PC-3 (cell line): ENCODE results near the gene CRYL1. TPM values are rescaled to one million over a fixed set of nuclear protein-coding genes. Genes with fewer than 3 reads are reported as not detected.

Experiments
- ATAC-seq: fragments of 200-7000 bp; cut with Tn5 transposase; 2 replicates; pipeline ENCODE4 v1.9.1; 2020; ENCODE audit warnings: mild to moderate bottlenecking, moderate library complexity
- BruUV-seq: library from RNA; stranded (reverse); fragments of 400-500 nt; replicated peaks from 2 replicates; lab custom pipeline; 2021; lab: Mats Ljungman, UMichigan
- CTCF ChIA-PET: fragments of 300-600 bp; sonication (Branson Sonifier 250); formaldehyde crosslinking; loops from one replicate; lab custom pipeline; 2022; ENCODE audit warnings: antibody characterized with exemption; lab: Charles Lee
- POLR2A ChIA-PET: fragments of 300-600 bp; sonication (Branson Sonifier 250); formaldehyde crosslinking; loops from one replicate; lab custom pipeline; 2022; ENCODE audit warnings: antibody characterized with exemption; ENCODE audit not compliant: unreplicated experiment; lab: Charles Lee
- DNase-seq: peaks from one replicate; pipeline ENCODE4 v3.0.0-alpha.2; 2015
- H2AFZ ChIP-seq: fragments of 300-600 bp; sonication (generic); 2 replicates; pipeline ENCODE4 v1.6.0; 2016; ENCODE audit warnings: antibody characterized with exemption, low read length
- H3F3A ChIP-seq: fragments of 300-600 bp; sonication (generic); one replicate; pipeline ENCODE4 v1.6.0; 2017; ENCODE audit warnings: antibody characterized with exemption, low read length, control low read depth, mild to moderate bottlenecking; ENCODE audit not compliant: unreplicated experiment
- H3K27ac ChIP-seq: fragments of 300-600 bp; sonication (generic); 2 replicates; pipeline ENCODE4 v1.5.1; 2016; ENCODE audit warnings: mild to moderate bottlenecking, low read length
- H3K27me3 ChIP-seq: fragments of 300-600 bp; sonication (generic); 2 replicates; pipeline ENCODE4 v1.6.1; 2016; ENCODE audit warnings: low read length, mixed read lengths
- H3K36me3 ChIP-seq: fragments of 300-600 bp; sonication (generic); 2 replicates; pipeline ENCODE4 v1.6.1; 2016; ENCODE audit warnings: low read depth, mixed run types, low read length, mixed read lengths
- H3K4me1 ChIP-seq: fragments of 300-600 bp; sonication (generic); 2 replicates; pipeline ENCODE4 v1.5.1; 2016; ENCODE audit warnings: low read length; ENCODE audit not compliant: insufficient read depth
- H3K4me2 ChIP-seq: fragments of 300-600 bp; sonication (generic); 2 replicates; pipeline ENCODE4 v1.6.0; 2016; ENCODE audit warnings: low read length
- H3K4me3 ChIP-seq: fragments of 300-600 bp; sonication (generic); 2 replicates; pipeline ENCODE4 v1.5.1; 2016; ENCODE audit warnings: mild to moderate bottlenecking, low read length, mixed read lengths
- H3K79me2 ChIP-seq: fragments of 300-600 bp; sonication (generic); 2 replicates; pipeline ENCODE4 v1.6.1; 2017; ENCODE audit warnings: low read length, mixed read lengths
- H3K9ac ChIP-seq: fragments of 300-600 bp; sonication (generic); 2 replicates; pipeline ENCODE4 v1.6.0; 2016; ENCODE audit warnings: mild to moderate bottlenecking, low read length
- H3K9me2 ChIP-seq: fragments of 300-600 bp; sonication (generic); replicated peaks from 2 replicates; pipeline ENCODE4 v1.6.1; 2016; ENCODE audit warnings: mixed run types, low read length, mixed read lengths
- H3K9me3 ChIP-seq: fragments of 300-600 bp; sonication (generic); 2 replicates; pipeline ENCODE4 v1.6.1; 2016; ENCODE audit warnings: low read length, mixed read lengths
- H4K20me1 ChIP-seq: fragments of 300-600 bp; sonication (generic); 2 replicates; pipeline ENCODE4 v1.6.1; 2016; ENCODE audit warnings: low read length, mixed read lengths
- CTCF ChIP-seq: fragments of 300-600 bp; sonication (generic); conservative IDR thresholded peaks from 2 replicates; pipeline ENCODE4 v1.5.1; 2017; ENCODE audit warnings: antibody characterized with exemption, low read depth, mild to moderate bottlenecking, low read length
- EZH2 ChIP-seq: fragments of 300-600 bp; sonication (generic); IDR thresholded peaks from one replicate; pipeline ENCODE4 v1.6.1; 2017; ENCODE audit warnings: antibody characterized with exemption, mild to moderate bottlenecking, low read length; ENCODE audit not compliant: unreplicated experiment
- EZH2phosphoT487 ChIP-seq: fragments of 300-600 bp; sonication (generic); IDR thresholded peaks from 2 replicates; pipeline ENCODE4 v1.6.1; 2018; ENCODE audit warnings: mild to moderate bottlenecking, antibody characterized with exemption, low read length, borderline replicate concordance
- intact Hi-C: fragments of 100-400 bp; cut with micrococcal nuclease; formaldehyde crosslinking; loops from 2 replicates; pipeline ENCODE4 v1.9.0; 2023
- total RNA-seq: library from RNA; depleted of rRNA; stranded (reverse); fragments of >200 nt; gene quantifications from 2 replicates; pipeline ENCODE4 v1.2.3, GENCODE V29; 2014

Gene CRYL1
- total RNA-seq, 1 experiment from 2014 or later, result 20.8 TPM

- TF ChIP-seq EZH2 (no peak), CTCF (no peak), EZH2phosphoT487 (no peak)
- Histone ChIP-seq H4K20me1 (no peaks in the 10 kb centered on the region), H3K4me1 (peaks cover 26% of the 10 kb centered on the region), H3K27me3 (no peaks in the 10 kb centered on the region), H3K9ac (no peak overlapping the region), H3F3A (peaks cover 3% of the 10 kb centered on the region), H3K9me3 (no peaks in the 10 kb centered on the region), H3K79me2 (no peaks in the 10 kb centered on the region), H3K9me2 (no peaks in the 10 kb centered on the region), H3K4me3 (no peak overlapping the region), H3K4me2 (no peak overlapping the region), H3K36me3 (peaks cover 7% of the 10 kb centered on the region; the same call in 1 of the 2 replicates), H2AFZ (no peak overlapping the region), H3K27ac (no peak overlapping the region)
- BruUV-seq, result no TSS peak
- ATAC-seq (no peak), DNase-seq (no peak)
- POLR2A ChIA-PET, result interaction anchor here (0.8 kb wide), 1 partner anchor 447 kb away, joined by 4 read pairs; no protein-coding TSS in a partner anchor
- CTCF ChIA-PET, result no interaction called here
- intact Hi-C loops, result no loop called here
These were observed 22.3 kb downstream of the CRYL1 start for GRCh38 chr13:20503088-20504083.

- no peak overlapping the region for H3K27ac ChIP-seq
- ATAC-seq (no peak), DNase-seq (no peak)
- intact Hi-C loops, result no loop called here
- no peaks in the 10 kb centered on the region for H3K9me2 ChIP-seq
- peaks cover 25% of the 10 kb centered on the region for H3K4me1 ChIP-seq
- H3K4me3 ChIP-seq, result no peak overlapping the region
- no peak overlapping the region for H3K9ac ChIP-seq
- TF ChIP-seq EZH2phosphoT487 (no peak), CTCF (no peak), EZH2 (no peak)
- CTCF ChIA-PET, result no interaction called here
- no peaks in the 10 kb centered on the region for H3K27me3 ChIP-seq
- H3K79me2 ChIP-seq, result no peaks in the 10 kb centered on the region
- H4K20me1 ChIP-seq, result no peaks in the 10 kb centered on the region
- H3K36me3 ChIP-seq, result peaks cover 7% of the 10 kb centered on the region; the same call in 1 of the 2 replicates
- POLR2A ChIA-PET, result no interaction called here
- peaks cover 3% of the 10 kb centered on the region for H3F3A ChIP-seq
- no TSS peak for BruUV-seq
- no peak overlapping the region for H2AFZ ChIP-seq
- no peaks in the 10 kb centered on the region for H3K9me3 ChIP-seq
- no peak overlapping the region for H3K4me2 ChIP-seq
These were observed 24.1 kb downstream of the CRYL1 start for GRCh38 chr13:20501592-20501991.

- no peak for DNase-seq
- TF ChIP-seq EZH2 (no peak), EZH2phosphoT487 (no peak), CTCF (no peak)
- CTCF ChIA-PET, result no interaction called here
- POLR2A ChIA-PET, result no interaction called here
- H3K9me2 ChIP-seq, result no peaks in the 10 kb centered on the region
- H2AFZ ChIP-seq, result no peak overlapping the region
- H3K9me3 ChIP-seq, result no peaks in the 10 kb centered on the region
- no TSS peak for BruUV-seq
- no peaks in the 10 kb centered on the region for H3K79me2 ChIP-seq
- H3K9ac ChIP-seq, result no peak overlapping the region
- no peak overlapping the region for H3K4me2 ChIP-seq
- no peaks in the 10 kb centered on the region for H3K27me3 ChIP-seq
- no peaks in the 10 kb centered on the region for H4K20me1 ChIP-seq
- H3K4me3 ChIP-seq, result no peak overlapping the region
- H3K4me1 ChIP-seq, result peaks cover 20% of the 10 kb centered on the region
- intact Hi-C loops, result no loop called here
- peaks cover 3% of the 10 kb centered on the region for H3F3A ChIP-seq
- ATAC-seq, result no peak
- H3K27ac ChIP-seq, result no peak overlapping the region
- peaks cover 7% of the 10 kb centered on the region; the same call in 1 of the 2 replicates for H3K36me3 ChIP-seq
These were observed 24.5 kb downstream of the CRYL1 start for GRCh38 chr13:20501120-20501519.
